ENCODE data around the gene FZD10. TPM values are rescaled to one million over a fixed set of nuclear protein-coding genes. Genes with fewer than 3 reads are reported as not detected.

The FZD10 gene
- 1 to 10 TPM; 1.9 to 3.5 (median 3.0) TPM for polyA plus RNA-seq (ENCODE audit: insufficient read length in 4 of 4)

- DNase-seq (ENCODE audit: low read depth in 4 of 4, low spot score in 3 of 4), result peak in 1 of 4 donors; percentile 31
These were observed at the start of gene FZD10 for GRCh38 chr12:130162267-130162666. FZD10 (plus strand) TSS chr12:130162464; CDS start chr12:130162943, 479 bp downstream.

- no peak for DNase-seq (ENCODE audit: low read depth in 4 of 4, low spot score in 3 of 4)
These were observed 47.3 kb upstream of the FZD10 start for GRCh38 chr12:130114952-130115351.

GRCh38 chr12:130115646-130116045 lies 46.6 kb upstream of the FZD10 start:
- DNase-seq (ENCODE audit: low read depth in 4 of 4, low spot score in 3 of 4), result no peak

GRCh38 chr12:130116791-130117190 lies 45.5 kb upstream of the FZD10 start:
- no peak for DNase-seq (ENCODE audit: low read depth in 4 of 4, low spot score in 3 of 4)

- DNase-seq (ENCODE audit: low read depth in 4 of 4, low spot score in 3 of 4), result no peak
These were observed 45.0 kb upstream of the FZD10 start for GRCh38 chr12:130117233-130117632.

GRCh38 chr12:130117701-130118100 lies 44.6 kb upstream of the FZD10 start:
- no peak for DNase-seq (ENCODE audit: low read depth in 4 of 4, low spot score in 3 of 4)

GRCh38 chr12:130118181-130118580 lies 44.1 kb upstream of the FZD10 start:
- no peak for DNase-seq (ENCODE audit: low read depth in 4 of 4, low spot score in 3 of 4)

GRCh38 chr12:130119241-130119861 lies 42.9 kb upstream of the FZD10 start:
- no peak for DNase-seq (ENCODE audit: low read depth in 4 of 4, low spot score in 3 of 4)

GRCh38 chr12:130120012-130120805 lies 42.1 kb upstream of the FZD10 start:
- DNase-seq (ENCODE audit: low read depth in 4 of 4, low spot score in 3 of 4), result no peak

GRCh38 chr12:130121226-130122000 lies 40.9 kb upstream of the FZD10 start:
- no peak for DNase-seq (ENCODE audit: low read depth in 4 of 4, low spot score in 3 of 4)

GRCh38 chr12:130122356-130122755 lies 39.9 kb upstream of the FZD10 start:
- no peak for DNase-seq (ENCODE audit: low read depth in 4 of 4, low spot score in 3 of 4)

- no peak for DNase-seq (ENCODE audit: low read depth in 4 of 4, low spot score in 3 of 4)
These were observed 38.2 kb upstream of the FZD10 start for GRCh38 chr12:130124106-130124505.

GRCh38 chr12:130124605-130125244 lies 37.5 kb upstream of the FZD10 start:
- no peak for DNase-seq (ENCODE audit: low read depth in 4 of 4, low spot score in 3 of 4)

- DNase-seq (ENCODE audit: low read depth in 4 of 4, low spot score in 3 of 4), result no peak
These were observed 36.2 kb upstream of the FZD10 start for GRCh38 chr12:130126023-130126432.

- DNase-seq (ENCODE audit: low read depth in 4 of 4, low spot score in 3 of 4), result no peak
These were observed 34.7 kb upstream of the FZD10 start for GRCh38 chr12:130127532-130127911.

- no peak for DNase-seq (ENCODE audit: low read depth in 4 of 4, low spot score in 3 of 4)
These were observed 34.1 kb upstream of the FZD10 start for GRCh38 chr12:130127912-130128789.

GRCh38 chr12:130128790-130129735 lies 33.2 kb upstream of the FZD10 start:
- DNase-seq (ENCODE audit: low read depth in 4 of 4, low spot score in 3 of 4), result no peak

GRCh38 chr12:130130346-130130745 lies 31.9 kb upstream of the FZD10 start:
- no peak for DNase-seq (ENCODE audit: low read depth in 4 of 4, low spot score in 3 of 4)

GRCh38 chr12:130131025-130131424 lies 31.2 kb upstream of the FZD10 start:
- DNase-seq (ENCODE audit: low read depth in 4 of 4, low spot score in 3 of 4), result no peak

Data from right renal pelvis (tissue), 4 donors.